CD4-positive, alpha-beta T cell treated with Interferon gamma for 1 hour (primary cell): ENCODE data around the gene SYNC.

ENCODE experiments used
- DNase-seq: peaks from one replicate; pipeline ENCODE4 v3.0.0-alpha.2; 2020

The SYNC gene

DNA sequence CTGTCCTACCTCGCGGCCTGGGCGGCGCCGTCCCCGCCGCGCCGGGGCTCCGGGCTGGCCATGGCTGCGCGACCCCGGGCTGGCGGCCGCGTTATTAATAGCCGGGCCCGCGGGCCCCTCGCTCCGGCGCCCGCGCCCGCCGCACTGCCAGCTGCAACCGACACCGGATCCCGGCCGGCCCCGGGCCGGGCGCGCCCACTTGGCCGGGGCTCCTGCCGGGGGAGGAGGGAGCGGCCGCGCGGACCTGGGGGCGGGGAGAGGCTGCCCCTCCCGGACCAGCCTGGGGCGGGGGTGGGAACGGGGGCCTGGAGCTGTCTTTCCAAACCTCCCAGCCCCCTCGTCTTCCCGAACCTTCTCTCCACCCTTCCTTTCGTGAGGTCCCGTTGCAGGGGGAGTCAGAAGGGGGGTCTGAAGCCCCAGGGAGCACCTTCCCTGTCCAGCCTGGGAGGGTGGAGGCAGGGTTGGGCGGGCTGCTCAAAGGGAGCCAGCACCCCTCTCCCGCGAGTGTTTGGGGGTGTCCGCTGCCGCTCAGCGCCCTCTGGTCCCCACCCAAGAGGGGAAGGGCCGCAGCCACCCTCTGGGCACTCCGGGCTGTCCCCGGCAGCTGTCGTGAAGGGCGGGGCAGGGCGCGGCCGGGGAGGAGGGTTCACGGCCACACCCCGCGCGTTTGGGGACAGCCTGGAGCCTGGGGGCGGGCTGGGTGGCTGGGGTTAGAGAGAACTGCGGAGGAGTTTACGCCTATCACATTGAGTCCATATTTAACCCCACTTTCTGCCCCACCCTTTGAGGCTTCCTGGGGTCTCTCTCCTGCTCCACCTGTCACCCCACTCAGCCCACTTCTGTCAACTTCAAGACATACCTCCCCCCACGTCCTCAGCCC is at the start of gene SYNC:
Gene SYNC (minus strand): TSS at position 172 of the 880 bp plus-strand sequence. CDS start 110 bp downstream, at position 62.
- DNase-seq, result no peak

DNA sequence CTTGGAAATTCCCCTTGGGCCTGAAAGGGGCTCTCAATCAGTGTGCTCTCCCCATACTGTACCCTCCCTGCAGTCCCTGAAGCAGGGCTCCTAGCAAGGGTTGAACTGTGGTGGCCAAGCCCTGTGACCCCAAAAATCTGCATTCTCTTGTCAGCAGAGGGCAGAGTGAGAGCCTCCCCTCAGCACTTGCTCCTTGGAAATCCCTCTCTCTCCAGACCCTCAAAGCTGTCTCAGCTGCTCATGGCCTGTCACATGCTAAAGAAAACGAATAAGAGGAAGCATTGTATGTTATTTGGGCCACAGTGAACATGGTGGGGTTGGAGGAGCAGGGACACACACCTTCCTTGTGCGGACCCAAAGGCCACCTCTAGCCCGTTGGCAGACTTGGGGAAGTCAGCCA is 47.2 kb upstream of the SYNC start:
- no peak for DNase-seq

DNA sequence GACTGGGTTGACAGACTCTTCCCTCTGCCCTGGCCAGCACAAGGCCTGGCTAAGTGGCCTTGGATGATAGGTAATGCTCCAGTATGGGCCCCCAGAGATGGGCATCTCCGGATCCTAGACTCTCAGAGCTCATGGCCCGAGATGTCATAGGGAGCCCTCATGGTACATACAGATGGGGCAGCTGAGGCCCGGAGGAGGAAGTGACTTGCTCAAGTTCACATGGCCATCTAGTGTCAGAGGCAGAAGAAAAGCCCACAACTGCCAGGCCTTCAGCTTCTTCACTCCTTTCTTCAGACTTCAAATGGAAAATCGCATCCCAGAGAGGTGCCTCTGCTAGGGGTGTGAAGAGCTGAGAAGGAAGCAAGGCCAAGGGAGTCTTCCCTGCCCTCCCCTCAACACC is 46.8 kb upstream of the SYNC start:
- no peak for DNase-seq

DNA sequence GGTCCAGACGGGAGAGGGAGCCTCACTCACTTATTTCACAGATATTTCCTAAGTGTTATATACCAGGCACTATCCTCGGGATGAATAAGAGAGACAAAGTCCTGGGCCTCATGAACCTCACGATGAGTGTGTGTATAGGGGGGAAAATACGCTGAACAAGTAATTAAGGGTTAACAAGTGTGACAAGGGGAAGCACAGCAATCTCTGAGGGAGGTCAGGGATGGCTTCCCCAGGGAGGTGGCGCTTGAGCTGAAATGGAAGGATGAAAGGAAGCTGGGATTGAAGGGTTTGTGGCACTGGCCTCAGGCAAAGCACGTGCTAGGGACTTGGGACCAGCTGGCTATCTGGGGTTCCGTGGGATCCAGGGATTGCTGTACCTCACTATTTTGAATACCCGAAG is 46.4 kb upstream of the SYNC start:
- no peak for DNase-seq

DNA sequence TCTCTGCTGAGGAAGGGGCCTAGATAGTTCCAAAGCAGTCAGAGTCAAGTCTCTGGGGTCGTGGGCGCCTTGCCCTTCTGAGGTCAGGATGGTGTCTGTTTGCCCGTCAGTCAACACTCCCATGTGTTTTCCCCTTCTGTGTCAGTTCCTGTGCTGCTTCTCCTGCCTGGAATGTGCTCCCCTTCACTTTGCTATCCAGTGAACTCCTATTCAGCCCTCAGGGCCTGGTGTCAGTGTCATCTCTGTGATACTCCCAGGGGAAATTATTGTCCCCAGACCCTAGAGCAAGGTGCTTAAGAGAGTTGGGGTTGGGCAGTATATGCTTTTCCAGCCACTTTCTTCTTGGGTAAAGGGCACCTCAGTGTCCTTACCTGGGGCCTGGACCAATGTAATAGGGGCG is 45.8 kb upstream of the SYNC start:
- DNase-seq, result no peak

DNA sequence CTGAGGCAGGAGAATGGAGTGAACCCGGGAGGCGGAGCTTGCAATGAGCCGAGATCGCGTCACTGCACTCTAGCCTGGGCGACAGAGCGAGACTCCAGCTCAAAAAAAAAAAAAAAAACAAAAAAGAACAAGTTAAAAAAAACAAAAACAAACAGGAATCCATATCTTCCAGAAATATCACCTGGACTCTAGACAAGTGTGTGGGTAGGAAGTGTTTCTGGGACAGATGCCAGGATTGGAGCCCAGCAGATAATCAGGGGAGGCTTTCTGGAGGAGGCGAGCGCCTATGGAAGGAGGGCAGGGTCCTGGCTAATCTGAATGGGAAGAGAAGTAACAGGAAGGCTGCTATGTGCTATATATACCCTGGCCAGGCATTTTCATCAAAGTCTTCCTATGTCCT is 43.6 kb upstream of the SYNC start:
- DNase-seq, result no peak

DNA sequence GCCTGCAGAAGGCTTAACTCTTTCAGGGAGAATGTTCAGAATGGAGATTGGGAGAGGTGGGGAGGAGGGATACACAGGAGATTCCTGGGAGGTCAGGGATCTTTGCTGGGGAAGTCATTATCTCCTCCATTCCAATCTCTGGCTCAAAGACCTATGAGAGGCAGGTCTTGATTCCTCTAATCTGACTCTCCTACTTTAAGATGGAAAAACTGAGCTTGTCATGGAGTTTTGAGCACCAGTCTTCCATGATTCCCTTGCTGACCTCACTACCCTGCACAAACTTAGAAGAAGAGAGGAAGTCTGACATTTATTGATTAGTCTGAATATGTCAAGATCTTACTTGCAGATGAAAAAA is 41.5 kb upstream of the SYNC start:
- no peak for DNase-seq

DNA sequence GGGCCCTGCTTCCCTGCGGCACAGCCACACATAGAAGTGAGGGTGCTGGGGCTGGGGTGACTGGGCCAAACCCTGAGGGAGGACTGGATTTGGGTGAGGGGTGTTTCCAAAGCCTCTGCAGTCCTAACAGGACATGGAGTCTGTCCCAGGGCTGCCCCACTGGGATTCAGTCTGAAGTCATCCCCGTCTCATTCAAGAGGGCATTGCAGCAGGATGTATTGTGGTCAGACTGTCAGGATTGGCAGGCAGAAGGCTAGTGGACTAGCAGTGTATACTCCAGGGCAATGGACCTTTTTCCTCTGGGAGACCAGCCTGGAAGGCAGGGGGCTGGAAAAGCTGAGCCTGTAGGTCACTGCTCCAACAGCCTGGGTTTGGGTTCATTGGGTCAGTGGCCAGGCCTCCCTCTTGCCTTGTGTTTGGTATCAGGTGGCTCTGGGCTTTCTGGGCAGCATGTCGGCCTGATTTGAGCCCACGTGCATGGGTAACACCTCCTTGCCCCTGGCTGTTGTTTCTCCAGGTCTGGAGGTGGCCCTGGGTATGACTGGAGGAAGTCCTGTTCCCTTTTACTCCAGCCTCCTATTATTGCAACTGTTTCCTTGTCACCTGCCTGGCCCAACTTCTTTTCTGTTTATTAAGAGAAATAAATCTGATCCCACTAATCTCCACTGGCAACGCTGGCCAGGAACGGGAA is 41.0 kb upstream of the SYNC start:
- DNase-seq, result no peak

DNA sequence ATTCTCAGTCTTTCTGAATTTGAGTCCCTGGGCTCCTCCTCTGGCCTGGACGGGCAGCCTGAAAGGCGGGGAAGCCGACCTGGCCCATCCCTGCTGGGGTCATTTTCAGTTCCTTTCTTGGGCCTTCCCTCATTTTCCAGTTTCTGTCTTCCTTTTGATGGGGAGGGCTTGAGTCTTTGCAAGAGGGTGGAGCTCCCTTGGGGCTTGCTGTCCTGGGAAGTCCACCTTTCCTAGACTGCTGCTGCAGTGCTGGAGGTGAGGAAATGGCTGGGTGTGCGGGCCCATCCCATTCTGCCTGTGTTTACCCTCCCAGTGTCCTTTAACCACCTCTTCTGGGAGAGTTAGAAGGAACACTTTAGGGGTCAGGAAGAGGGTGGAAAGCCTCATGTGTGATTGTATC is 40.4 kb upstream of the SYNC start:
- no peak for DNase-seq

DNA sequence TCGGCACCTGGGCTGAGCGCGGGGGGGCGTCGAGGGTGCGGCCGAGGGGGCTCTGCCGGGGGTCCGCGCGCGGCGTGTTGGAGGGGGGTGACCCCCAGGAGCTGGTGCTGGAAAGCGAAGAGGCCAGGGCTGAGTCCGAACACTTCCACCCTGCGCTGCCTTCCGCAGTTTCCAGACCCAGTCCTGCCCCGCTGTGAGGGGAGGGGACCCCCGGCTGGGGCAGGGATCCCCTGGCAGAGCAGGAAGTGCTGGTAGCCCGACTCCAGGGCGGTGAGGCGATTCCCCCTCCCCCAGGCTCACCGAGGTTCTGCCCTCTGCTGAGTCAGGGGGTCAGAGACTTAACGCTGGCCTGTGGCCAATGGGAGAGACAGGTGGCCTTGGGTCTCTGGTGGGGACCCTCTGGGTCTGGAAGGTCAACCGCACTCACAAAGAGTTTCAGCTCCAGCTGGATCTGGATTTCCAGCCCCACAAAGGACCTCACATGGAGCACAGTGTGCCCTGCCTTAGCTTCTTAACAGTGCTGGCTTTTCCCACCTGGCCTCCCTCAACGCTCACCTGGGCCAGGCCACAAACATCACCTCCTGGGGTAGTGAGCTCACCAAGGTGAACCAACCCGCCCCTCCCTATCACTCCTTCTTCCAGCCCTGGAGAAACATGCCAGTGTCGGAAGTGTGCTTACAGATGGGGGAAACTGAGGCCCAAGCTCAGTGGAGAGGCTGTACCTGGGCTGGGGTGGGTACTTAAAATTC is 39.8 kb upstream of the SYNC start:
- DNase-seq, result no peak

DNA sequence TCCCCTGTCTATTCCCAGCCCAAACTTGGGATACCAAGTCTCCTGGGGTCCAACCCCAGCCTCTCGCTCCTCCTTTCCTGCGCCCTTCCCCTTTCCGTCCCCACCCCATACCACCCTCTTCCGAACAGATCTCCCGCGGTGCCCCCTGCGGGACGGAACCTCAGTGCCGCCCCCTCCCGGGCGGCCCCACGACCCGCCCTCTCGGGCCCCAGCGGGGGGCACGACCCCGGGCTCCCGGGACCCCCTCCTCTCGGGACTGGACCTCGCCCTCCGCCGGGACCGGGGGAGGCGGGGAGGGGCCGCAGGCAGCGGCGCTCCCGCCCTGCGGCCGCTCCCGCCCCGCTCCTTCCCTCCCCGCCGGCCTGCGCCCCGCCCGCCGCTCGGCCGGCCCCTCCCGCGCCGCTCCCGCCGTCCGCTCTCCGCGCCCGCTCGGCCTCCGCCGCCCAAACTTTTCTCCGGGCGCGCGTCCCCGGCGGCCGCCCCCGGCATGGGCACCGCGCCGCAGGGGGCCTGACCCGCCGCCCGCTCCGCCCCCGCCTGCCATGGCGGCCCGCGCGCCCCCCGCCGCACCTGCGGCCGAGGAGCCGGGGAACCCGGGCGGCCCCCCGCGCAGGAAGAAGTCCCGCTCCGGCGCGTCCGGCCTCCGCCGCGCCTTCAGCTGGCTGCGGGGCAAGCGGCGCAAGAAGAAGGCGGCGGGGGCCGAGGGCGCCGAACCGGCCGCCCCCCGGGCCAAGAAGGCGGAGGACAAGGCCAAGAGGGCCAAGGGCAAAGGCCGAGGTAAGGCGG is 39.0 kb upstream of the SYNC start:
- no peak for DNase-seq

DNA sequence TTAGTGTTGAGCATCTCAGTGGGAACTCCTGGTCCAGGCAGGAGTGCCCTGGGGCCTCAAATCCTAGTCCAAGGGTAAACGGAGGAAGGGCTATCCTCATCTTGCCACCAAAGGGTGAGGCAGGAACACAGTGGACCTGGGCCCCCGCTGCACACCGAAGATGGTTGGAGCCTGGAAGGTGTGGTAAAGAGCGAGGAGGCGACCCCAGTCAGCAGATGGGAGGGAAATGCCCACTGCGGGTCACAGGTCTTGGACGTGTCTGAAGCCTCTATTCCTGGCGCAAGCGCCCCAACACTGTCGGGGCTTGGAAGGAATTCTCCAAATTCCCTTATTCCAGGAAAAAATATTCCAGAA is 38.5 kb upstream of the SYNC start:
- DNase-seq, result no peak

DNA sequence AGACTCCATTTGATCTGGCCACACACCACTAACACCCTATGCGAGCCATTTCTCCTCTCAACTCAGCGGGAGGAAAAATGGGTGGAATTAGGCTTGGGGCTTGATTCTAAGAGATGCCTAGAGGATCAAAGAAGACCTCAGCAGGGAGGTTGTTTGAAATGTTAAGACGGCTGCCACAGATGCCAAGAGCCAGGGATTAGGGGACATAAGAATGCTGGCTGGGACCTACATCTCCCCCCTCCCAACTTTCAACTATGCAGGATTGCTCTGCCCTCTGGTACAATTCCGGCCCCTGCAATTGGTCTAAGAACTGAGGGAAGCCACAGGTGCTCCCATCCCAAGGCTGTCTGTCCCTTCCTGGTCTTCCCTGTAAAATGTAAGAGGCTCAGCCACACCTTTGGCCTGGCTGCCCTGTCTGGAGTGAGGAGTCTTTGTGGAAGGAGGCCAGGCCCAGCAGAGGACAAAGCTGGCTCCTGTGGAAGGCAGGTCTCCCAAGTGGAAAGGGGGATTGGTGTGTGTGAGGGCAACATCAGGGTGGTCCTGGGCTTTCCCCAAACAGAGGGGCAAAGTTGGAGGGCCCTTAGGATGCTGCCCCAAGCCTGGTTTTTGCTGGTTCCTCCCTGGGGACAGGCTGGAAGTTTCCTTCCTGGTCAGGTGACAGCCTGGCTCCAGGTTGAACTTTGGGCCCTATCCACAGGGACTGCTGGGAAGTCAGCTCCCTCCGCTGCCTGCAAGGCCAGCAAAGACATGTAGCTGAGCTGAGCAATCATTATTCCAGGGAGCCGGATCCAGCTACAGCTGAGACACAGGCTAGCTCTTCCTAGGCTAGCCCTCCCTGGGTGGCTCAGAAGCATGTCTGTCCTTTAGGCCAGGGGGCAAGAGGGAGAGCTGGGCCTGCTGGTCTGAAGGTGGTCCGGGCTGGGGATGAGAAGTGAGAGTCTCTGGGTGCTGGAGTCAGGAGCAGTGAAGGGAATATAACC is 34.5 kb upstream of the SYNC start:
- DNase-seq, result no peak

DNA sequence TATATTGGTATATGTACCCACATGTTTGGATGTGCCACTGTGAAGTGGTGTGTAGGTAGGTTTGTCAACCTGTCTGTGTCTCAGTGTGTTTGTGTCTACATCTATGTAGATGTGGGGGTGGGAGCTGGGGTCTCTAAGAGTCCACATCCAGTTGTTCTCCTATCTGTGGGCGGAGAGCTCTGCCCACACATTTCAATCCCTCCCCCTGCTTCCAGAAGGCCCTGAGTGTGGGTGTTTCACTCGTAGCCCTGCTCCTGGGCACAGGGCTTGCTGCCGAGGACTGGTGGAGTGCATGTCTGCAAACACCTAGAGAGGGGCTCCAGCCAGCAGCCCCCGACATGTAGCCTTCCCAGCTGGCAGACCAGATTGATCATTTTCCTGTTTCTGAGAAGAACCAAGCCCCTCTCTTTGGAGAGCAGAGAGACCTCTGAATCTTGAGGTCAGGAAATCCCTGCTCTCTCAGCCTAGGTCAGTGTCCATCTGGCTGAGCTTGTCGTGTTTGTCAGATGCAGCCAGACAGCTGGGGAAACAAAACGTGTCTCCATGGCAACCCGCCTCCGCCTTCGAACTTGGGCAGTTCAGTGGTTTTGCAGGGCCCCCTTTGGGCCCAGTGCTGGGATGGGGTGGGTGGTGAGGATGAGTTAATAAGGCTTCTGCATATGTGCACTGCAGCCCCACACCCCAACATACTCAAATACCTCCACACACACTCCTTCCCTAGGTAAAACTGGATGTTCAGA is 31.2 kb upstream of the SYNC start:
- DNase-seq, result no peak

DNA sequence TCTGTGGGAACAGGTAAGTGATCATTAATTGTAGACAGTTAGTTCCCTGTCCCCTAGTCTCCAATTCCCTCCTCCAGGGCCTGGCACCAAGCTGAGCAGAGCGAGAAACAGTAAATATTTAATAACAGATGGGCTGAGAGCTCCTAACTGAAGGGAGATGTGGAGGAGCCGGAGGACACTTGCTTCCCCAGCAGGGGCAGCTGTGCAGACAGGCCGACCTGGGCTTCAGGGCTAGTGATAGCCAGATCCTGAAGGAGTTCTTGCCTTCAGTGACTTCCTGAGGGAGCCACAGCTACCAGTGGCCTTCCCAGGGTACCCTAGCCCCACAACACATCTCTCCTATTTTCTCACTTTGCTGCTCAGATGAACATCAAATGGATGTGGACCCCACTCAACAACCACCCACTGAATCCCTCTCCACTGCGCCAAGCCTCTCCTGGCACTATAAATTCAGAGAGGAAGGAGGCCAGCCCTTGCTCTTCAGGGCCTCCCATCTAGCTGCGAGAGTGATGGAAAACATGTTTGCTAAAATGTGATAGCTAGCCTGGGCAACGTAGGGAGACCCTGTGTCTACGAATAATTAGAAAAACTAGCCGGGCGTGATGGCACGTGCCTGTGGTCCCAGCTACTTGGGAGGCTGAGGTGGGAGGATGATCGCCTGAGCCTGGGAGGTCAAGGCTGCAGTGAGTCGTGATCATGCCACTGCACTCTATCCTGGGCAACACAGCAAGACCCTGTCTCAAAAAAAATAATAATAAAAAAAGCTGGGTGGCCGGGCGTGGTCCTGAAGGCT is 26.9 kb upstream of the SYNC start:
- no peak for DNase-seq

DNA sequence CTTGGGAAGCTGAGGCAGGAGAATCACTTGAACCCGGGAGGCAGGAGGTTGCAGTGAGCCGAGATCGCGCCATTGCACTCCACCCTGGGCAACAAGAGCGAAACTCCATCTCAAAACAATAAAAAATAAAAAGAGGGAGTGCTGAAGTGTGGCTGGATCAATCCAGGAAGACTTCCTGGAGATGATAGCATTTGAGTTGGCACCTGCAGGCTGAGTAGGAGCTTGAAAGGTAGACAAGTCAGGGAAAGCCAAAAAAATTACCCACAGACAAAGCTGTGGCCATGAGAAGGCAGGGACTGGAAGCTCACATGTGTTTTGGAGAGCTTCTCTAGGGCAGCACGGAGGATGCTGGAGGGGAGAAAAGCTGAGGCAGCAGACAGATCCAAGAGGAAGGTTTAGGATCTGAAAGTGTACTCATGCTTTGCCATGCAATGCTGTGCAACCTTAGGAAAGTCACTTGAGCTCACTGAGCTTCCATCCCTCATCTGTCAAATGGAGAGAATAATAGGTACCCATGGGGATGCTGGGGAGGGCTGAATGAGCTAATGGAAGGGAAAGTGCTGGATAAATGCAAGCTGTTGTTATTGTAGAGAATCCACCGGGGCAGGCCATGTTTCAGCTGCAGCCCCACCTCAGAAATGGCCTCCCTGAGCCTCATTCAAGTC is 26.0 kb upstream of the SYNC start:
- DNase-seq, result no peak

DNA sequence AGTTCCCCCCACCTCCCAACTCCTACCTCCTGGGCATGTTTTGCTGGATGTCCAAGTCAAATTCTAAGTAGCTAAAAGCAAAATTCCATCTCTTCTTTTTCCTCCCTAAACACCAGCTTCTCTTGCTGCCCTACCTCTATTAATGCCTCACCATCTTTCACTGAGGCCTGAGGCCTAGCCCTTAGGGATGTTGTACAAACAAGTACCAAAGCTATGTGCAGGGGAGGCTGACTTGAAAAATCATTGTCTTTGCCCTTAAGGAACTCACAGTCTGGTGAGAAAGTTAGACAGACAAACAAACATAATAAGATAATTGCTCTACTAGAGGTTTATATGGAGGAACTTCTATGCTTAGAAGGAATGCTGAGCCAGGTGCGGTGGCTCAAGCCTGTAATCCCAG is 25.3 kb upstream of the SYNC start:
- no peak for DNase-seq

DNA sequence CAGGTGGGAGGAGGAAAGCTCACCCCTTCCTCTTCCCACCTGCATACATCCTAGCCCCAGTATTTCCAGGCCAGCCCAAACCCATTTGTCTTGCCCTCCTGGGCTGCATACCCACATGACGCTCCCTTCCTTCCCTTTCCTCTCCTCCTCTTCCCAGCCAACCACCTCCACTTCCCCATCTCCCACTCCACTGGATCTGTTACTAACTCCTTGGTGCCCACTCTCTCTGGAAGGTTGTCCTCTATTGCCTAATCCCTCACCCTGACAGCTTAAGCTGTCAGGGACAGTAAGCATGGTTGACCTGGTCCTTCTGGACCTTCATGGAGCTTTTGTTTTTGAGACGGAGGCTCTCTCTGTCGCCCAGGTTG is 23.0 kb upstream of the SYNC start:
- no peak for DNase-seq

DNA sequence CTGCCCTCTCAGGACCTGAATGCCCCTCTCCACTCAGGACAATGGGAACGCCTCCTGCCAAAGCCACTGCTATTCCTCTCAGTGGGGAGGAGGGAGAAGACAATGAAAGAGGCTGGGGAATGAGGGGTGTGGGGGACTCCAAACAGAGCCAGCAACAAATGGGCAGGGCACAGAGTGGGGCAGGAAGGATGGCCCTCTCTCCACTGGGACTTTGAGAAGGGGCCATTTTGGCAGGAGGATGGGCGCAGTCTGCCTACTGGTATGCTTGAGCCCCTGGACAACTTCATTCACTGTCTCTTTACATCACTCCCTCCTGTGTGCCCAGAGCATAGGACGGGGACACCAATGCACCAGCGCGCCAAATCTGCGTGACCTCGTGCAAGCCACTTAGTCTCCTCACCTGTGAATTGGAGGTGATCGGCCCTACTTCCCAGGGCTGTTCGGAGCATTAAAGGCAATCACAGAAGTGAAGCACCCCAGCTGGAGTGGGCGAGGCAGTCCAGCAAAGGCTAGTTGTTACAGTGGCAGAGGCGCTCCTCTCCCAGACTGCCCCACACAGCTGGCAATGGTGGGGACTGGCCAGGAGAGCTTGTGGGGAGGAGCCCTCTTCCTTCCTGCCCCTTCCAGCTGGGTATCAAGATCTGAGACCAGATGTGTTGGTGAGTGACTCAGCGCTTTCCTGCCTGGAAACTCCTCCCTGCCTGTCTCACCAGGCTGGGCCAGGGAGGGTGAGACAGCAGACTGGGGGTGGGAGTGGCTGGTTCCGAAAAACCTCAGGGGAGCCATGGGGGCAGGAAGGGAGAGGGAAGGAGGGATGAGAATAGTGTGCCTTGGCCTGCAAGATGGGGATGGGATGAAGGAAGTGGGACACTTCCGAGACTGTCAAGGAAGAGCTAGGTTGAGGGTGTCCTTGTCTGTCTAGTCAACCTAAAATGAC is 22.4 kb upstream of the SYNC start:
- DNase-seq, result peak; percentile 13
